GM23248 (cell line): ENCODE data around the gene AMBN. TPM values are rescaled to one million over a fixed set of nuclear protein-coding genes. Genes with fewer than 3 reads are reported as not detected.

ENCODE experiments used
- DNase-seq: peaks from one replicate; pipeline ENCODE4 v3.0.0-alpha.2; 2015
- H2AFZ ChIP-seq: fragments of 200-600 bp; sonication (generic); 2 replicates; pipeline ENCODE4 v1.6.1; 2016; ENCODE audit warnings: antibody characterized with exemption
- H3F3A ChIP-seq: fragments of 200-600 bp; sonication (generic); 2 replicates; pipeline ENCODE4 v1.6.1; 2016; ENCODE audit warnings: mild to moderate bottlenecking, antibody characterized with exemption, mixed run types; ENCODE audit not compliant: insufficient read depth
- H3K27ac ChIP-seq: fragments of 200-600 bp; sonication (generic); 2 replicates; pipeline ENCODE4 v1.5.1; 2016; ENCODE audit warnings: mild to moderate bottlenecking
- H3K27me3 ChIP-seq: fragments of 200-600 bp; sonication (generic); replicated peaks from 2 replicates; pipeline ENCODE4 v1.6.1; 2016; ENCODE audit warnings: mild to moderate bottlenecking; ENCODE audit not compliant: insufficient read depth
- H3K36me3 ChIP-seq: fragments of 200-600 bp; sonication (generic); 2 replicates; pipeline ENCODE4 v1.6.1; 2016; ENCODE audit warnings: low read depth, mild to moderate bottlenecking
- H3K4me1 ChIP-seq: fragments of 200-600 bp; sonication (generic); 2 replicates; pipeline ENCODE4 v1.6.1; 2016; ENCODE audit warnings: mild to moderate bottlenecking; ENCODE audit not compliant: insufficient read depth
- H3K4me2 ChIP-seq: fragments of 200-600 bp; sonication (generic); one replicate; pipeline ENCODE4 v1.6.1; 2016; ENCODE audit warnings: mild to moderate bottlenecking; ENCODE audit not compliant: unreplicated experiment
- H3K4me3 ChIP-seq: fragments of 200-600 bp; sonication (generic); 2 replicates; pipeline ENCODE4 v1.5.1; 2016; ENCODE audit warnings: mild to moderate bottlenecking
- H3K79me2 ChIP-seq: fragments of 200-600 bp; sonication (generic); 2 replicates; pipeline ENCODE4 v1.6.1; 2016; ENCODE audit warnings: mild to moderate bottlenecking; ENCODE audit not compliant: insufficient read depth
- H3K9ac ChIP-seq: fragments of 200-600 bp; sonication (generic); 2 replicates; pipeline ENCODE4 v1.6.1; 2016; ENCODE audit warnings: mild to moderate bottlenecking
- H3K9me2 ChIP-seq: fragments of 200-600 bp; sonication (generic); 2 replicates; pipeline ENCODE4 v1.6.1; 2016; ENCODE audit warnings: mixed run types, mild to moderate bottlenecking, moderate library complexity; ENCODE audit not compliant: insufficient read depth
- H3K9me3 ChIP-seq: fragments of 200-600 bp; sonication (generic); one replicate; pipeline ENCODE4 v1.6.1; 2017; ENCODE audit warnings: low read depth
- H4K20me1 ChIP-seq: fragments of 200-600 bp; sonication (generic); 2 replicates; pipeline ENCODE4 v1.6.0; 2016; ENCODE audit not compliant: insufficient read depth
- EZH2 ChIP-seq: fragments of 200-600 bp; sonication (generic); IDR thresholded peaks from 2 replicates; pipeline ENCODE4 v1.6.1; 2018; ENCODE audit warnings: antibody characterized with exemption, mild to moderate bottlenecking; ENCODE audit not compliant: insufficient read depth, poor library complexity, severe bottlenecking
- EZH2phosphoT487 ChIP-seq: fragments of 200-600 bp; sonication (generic); IDR thresholded peaks from 2 replicates; pipeline ENCODE4 v1.6.1; 2018; ENCODE audit warnings: antibody characterized with exemption, moderate library complexity, mild to moderate bottlenecking, low read depth; ENCODE audit not compliant: insufficient read depth
- WGBS, 2 experiments: methylation state at CpG; one replicate each; pipeline ENCODE4 v1.1.6; 2015 to 2017; ENCODE audit warnings: low lambda C conversion rate in 2 of 2, low coverage in 1 of 2; ENCODE audit errors: missing lambda C conversion rate in 2 of 2; 5-methylcytosine and 5-hydroxymethylcytosine counted together
- in situ Hi-C: fragments of 300-500 bp; cut with MboI; formaldehyde crosslinking; loops from 2 replicates; pipeline ENCODE4 v1.15.0; 2020
- polyA plus RNA-seq: library from polyadenylated mRNA; unstranded; fragments of >200 nt; fragmentation: Nextera tagmentation; extraction: Ambion mirVana; gene quantifications from 2 replicates; pipeline ENCODE4 v1.2.1, GENCODE V29; 2016
- total RNA-seq: library from RNA; depleted of rRNA; stranded (reverse); fragments of >200 nt; shearing (Covaris generic); gene quantifications from 2 replicates; pipeline ENCODE4 v1.2.3, GENCODE V29; 2014

The AMBN gene
- total and polyA plus RNA-seq, 2 experiments from 2014 or later = not detected

DNA sequence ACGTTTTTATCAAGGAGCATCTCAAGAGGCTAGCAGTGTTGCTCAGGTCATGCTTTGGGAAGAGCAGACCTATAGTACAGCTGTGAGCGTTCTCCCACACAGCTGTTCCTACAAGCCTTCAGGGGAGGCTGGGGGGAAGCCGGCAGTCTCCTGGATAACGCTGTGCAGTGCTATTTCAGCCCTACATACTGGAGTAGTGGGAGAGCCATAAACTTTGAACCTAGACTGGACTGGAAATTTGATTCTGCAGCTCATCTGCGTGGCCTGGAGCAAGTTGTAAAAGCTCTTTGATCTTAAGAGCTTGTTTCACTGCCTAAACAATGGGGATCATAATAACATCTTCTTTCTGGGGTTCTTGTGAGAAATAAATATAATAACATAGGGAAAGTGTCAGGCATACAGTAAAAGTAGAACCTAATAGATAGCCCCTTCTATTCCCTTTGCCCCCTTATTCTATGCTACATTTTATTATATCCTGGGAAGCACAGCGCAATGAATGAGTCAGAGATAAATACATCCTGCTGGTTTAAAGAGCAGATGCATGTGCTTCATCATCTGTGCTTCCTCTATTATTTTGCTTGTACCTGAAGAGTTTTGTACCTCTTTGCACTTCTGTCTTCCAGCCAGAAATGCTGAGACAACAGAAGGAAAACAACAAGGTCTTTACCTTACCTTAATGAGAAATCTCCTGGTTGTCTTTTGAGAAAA lies 14.7 kb upstream of the AMBN start:
- 7% methylated on average over 6 of the region's 6 CpGs for WGBS, 2 experiments
- DNase-seq = no peak
- in situ Hi-C loops = no loop called here

DNA sequence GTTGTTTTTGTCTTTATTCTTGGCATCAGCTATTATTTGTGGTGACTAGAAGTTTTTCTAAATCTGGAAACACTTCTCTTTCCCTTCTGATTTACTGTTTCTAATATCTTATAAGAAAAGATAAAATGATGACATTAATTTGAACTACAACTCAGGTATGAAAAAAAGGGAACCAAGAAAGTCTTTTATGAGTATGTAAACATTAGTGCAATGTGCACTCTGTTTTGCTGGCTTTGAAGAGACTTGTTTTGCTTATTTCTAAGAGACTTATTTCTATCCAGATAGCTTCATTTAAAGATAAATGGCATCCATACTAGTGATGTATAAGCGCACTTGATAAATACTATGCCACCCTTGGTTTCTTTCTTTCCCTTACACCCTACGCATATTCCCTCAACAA lies 10.1 kb upstream of the AMBN start:
- in situ Hi-C loops = no loop called here
- H3K79me2 ChIP-seq = no peaks in the 10 kb centered on the region
- no peak overlapping the region for H3K27ac ChIP-seq
- no peaks in the 10 kb centered on the region for H3F3A ChIP-seq
- no peaks in the 10 kb centered on the region for H3K27me3 ChIP-seq
- H2AFZ ChIP-seq = no peak overlapping the region
- H3K4me2 ChIP-seq = no peak overlapping the region
- no peaks in the 10 kb centered on the region for H3K4me1 ChIP-seq
- H3K36me3 ChIP-seq = no peaks in the 10 kb centered on the region
- no peak for DNase-seq
- no peak overlapping the region for H3K4me3 ChIP-seq
- H4K20me1 ChIP-seq = no peaks in the 10 kb centered on the region
- no peaks in the 10 kb centered on the region for H3K9me2 ChIP-seq
- 56 to 61% methylated on average over 2 of the region's 2 CpGs for WGBS, 2 experiments
- H3K9me3 ChIP-seq = no peaks in the 10 kb centered on the region
- H3K9ac ChIP-seq = no peak overlapping the region
- TF ChIP-seq EZH2 = no peak
- TF ChIP-seq EZH2phosphoT487 = no peak

More for the DNA sequence above, 14.7 kb upstream of the AMBN start:
- H3K27me3 ChIP-seq = no peaks in the 10 kb centered on the region; the same call in 1 of the 2 replicates
- H4K20me1 ChIP-seq = no peaks in the 10 kb centered on the region
- no peaks in the 10 kb centered on the region for H3K9me2 ChIP-seq
- no peak overlapping the region for H3K4me3 ChIP-seq
- H3K4me1 ChIP-seq = no peaks in the 10 kb centered on the region
- H3K36me3 ChIP-seq = no peaks in the 10 kb centered on the region
- no peaks in the 10 kb centered on the region for H3K9me3 ChIP-seq
- H3F3A ChIP-seq = no peaks in the 10 kb centered on the region
- H3K4me2 ChIP-seq = no peak overlapping the region
- no peak overlapping the region for H2AFZ ChIP-seq
- H3K27ac ChIP-seq = no peak overlapping the region
- no peaks in the 10 kb centered on the region for H3K79me2 ChIP-seq
- no peak for TF ChIP-seq EZH2phosphoT487
- TF ChIP-seq EZH2 = no peak
- no peak overlapping the region for H3K9ac ChIP-seq

DNA sequence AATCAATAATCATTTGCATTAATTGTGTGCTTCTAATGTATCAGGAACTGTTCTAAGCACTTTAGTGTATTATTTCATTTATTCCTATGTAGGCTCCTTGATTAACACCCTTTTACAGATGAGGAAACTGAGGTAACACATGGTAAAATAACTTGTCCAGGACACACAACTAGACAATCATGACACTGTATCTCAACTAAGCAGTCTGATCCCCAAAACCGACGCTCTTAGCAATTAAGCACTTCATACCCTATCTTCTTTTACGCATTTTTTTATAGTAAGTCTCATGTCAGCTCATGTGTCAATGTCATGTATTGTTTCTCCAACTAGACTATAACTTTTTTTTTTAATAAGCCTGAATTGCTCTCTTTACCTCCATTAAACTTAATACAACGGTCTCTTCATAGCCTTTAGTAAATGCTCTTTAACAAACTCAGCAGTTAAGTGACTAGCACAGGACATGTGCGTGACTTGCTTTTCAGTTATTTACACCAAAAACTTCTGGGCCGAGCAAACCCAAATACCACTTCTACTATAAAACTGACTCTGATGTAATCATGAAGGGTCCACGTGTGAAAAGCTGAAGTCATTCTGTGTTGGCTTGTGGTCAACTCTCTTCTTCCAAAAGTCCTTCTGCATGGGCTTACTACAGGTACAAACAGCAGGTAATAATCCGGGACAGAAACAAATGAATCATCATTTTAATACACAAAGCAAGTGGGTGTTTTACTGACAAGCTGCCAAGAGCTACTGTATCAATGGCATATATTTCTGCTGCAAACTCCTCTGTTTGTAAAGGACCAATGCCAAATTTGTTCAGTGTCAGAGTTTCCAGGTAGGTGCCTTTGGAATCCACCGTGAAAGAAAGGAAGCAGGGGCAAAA lies 7.9 kb upstream of the AMBN start:
- no peak overlapping the region for H3K4me3 ChIP-seq
- 52 to 56% methylated on average over 9 of the region's 9 CpGs for WGBS, 2 experiments
- H4K20me1 ChIP-seq = no peaks in the 10 kb centered on the region
- H3K4me2 ChIP-seq = no peak overlapping the region
- no peak overlapping the region for H3K9ac ChIP-seq
- H3K79me2 ChIP-seq = no peaks in the 10 kb centered on the region
- no peaks in the 10 kb centered on the region for H3K36me3 ChIP-seq
- H3K4me1 ChIP-seq = no peaks in the 10 kb centered on the region
- H3F3A ChIP-seq = no peaks in the 10 kb centered on the region
- DNase-seq = no peak
- H3K27ac ChIP-seq = no peak overlapping the region
- TF ChIP-seq EZH2phosphoT487 = no peak
- TF ChIP-seq EZH2 = no peak
- no peaks in the 10 kb centered on the region for H3K9me3 ChIP-seq
- in situ Hi-C loops = no loop called here
- no peaks in the 10 kb centered on the region for H3K9me2 ChIP-seq
- H2AFZ ChIP-seq = no peak overlapping the region
- H3K27me3 ChIP-seq = no peaks in the 10 kb centered on the region

DNA sequence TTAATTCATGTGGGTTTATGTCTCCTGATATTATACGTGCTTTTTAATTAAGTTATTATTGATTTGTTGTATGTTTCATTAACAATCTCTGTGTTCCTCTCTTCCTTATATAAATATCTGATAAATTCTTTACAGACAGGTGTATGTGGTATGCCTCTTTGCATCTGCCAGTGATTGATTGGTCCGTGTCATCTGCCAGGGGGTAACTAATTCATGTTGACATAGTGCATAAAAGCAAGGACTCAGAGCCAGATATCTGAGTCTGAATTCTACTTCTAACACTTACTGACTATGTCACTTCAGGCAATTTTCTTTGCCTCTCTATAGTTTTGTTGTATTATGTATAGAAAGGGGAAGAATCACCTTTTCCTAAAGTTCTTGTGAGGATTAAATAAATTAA lies 5.2 kb upstream of the AMBN start:
- no peaks in the 10 kb centered on the region for H3K9me3 ChIP-seq
- in situ Hi-C loops = no loop called here
- H3K79me2 ChIP-seq = no peaks in the 10 kb centered on the region
- H3K36me3 ChIP-seq = no peaks in the 10 kb centered on the region
- no peak overlapping the region for H3K27ac ChIP-seq
- no peaks in the 10 kb centered on the region for H3K9me2 ChIP-seq
- no peaks in the 10 kb centered on the region for H3F3A ChIP-seq
- no peak overlapping the region for H3K9ac ChIP-seq
- H3K4me1 ChIP-seq = no peaks in the 10 kb centered on the region
- no peak overlapping the region for H2AFZ ChIP-seq
- TF ChIP-seq EZH2 (no peak), EZH2phosphoT487 (no peak)
- no peak overlapping the region for H3K4me3 ChIP-seq
- H3K4me2 ChIP-seq = no peak overlapping the region
- no peaks in the 10 kb centered on the region for H4K20me1 ChIP-seq
- no peak for DNase-seq
- H3K27me3 ChIP-seq = no peaks in the 10 kb centered on the region
- WGBS, 2 experiments = 25 to 29% methylated on average over 2 of the region's 2 CpGs
